Measurements from ENCODE around the gene TCF7L1.
"Not testable (repeated sequence)": the region's sequence is repeated elsewhere in the genome, so short reads cannot be mapped to it uniquely, and the experiment has no call there.

TCF7L1 gene

DNA sequence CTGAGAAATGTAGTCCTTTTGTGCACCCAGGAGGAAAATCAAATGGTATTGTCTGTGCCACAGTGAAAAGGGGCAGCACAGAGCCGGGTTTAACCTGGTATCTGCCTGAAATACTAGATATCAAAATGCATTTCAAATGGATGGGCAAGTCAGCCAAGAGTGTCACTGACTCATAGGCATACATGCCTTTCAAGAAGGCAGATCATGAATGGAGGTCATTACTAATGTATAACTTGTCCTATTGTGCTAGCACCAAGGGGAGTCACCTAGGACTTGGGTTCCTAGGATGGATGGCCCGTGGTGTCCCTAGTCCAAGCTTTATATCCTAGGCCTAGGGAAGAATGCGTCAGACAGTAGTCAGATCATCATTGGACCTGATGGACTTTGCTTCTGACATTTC is 49.9 kb downstream of the TCF7L1 start:
- DNase-seq (ENCODE audit: low spot score) = no peak

DNA sequence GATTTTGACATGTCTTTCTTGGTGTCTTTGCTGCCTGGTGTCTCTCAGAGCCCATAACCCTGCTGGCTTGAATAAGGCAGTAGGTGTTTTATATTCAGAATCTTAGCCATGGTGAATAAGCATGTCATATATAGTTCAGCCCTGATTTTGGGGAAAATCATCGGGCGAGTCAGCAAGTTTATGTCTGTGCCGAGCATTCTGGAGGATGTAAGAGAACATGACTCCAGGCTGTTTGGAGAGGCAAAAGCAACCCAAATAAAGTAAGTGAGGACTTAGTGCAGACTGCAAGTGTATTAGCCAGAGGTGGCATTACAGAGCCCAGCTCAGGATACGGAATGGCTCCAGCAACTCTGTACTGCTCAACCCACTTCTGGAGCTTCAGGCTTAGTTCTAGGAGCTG is 50.3 kb downstream of the TCF7L1 start:
- no peak for DNase-seq (ENCODE audit: low spot score)

DNA sequence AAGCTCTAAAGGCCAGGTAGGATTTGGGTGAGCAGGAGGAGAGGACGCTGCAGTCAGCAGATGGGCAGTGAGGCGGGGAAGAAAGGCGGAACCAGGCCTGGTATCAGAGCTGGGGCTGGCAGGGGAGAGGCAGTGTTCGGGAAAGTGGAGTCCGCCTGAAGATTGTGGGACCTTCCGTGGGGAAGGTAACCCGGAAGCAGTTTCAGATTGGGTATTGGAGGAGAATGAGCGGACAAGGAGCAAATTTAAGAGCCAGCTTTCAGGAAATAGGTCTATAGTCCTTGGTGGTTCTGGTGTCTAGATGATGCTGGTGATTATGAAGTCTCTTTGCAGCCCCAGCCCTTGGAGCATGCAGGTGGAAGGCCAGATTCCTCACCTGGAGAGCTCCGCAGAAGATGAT is 51.0 kb downstream of the TCF7L1 start:
- DNase-seq (ENCODE audit: low spot score) = no peak

DNA sequence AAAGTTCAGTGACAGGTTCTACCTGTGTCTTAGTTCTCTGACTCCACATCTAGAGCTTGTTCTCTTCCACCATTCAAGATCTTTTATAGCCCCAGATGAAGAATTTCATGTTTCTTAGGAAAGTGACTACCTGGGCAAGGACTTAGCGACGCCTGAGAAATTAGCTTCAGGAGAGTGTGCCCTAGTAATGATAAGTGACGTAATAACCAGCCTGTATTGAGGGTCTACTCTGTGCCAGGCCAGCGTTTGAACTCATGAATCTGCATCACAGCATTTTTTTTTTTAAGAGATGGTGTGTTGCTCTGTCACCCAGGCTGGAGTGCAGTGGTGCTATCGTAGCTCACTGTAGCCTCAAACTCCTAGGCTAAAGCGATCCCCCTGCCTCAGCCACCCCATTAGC is 51.8 kb downstream of the TCF7L1 start:
- no peak for DNase-seq (ENCODE audit: low spot score)

DNA sequence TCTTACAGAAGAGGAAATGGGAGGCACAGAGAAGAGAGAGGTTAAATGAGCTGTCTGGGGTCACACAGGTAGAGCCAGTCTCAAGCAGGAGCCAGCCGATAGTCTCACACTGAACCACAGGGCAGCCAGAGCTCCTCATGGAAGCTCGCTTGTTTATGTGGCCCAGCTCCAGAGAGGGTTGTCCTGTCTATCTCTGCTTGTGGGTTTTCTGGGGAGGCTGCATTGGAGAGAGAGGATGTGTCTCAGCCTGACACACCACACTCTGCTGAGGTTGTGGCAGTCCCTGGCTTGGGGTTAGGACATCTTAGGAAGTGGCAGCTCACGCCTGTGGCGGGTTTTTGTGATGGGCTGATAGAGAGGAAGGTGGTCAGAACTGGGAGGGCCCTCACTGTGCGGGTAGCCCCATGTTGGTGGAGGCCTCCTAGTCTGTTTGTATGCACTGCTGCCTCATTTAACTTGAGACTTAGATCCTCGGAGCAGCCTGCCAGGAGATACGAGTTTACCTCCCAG is 52.3 kb downstream of the TCF7L1 start:
- no peak for DNase-seq (ENCODE audit: low spot score)

DNA sequence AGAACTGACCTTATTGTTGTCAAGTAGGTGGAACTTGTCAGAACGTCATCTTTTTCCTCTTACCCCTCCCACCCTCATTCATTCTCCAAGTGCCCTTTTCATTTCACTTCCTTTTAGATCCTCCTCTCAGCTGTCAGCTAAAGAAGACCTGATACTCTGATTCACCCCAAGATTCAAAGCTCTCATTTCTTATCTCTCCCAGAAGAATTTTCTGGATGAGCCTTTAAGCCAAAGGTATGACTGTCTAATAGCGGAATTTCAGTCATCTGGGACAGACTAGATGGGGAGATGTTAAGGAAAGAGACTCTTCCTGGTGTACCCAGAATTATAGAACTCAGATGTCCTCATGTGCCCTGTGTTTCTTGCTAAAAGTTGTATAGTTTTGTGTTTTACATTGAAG is 53.9 kb downstream of the TCF7L1 start:
- DNase-seq (ENCODE audit: low spot score) = no peak

DNA sequence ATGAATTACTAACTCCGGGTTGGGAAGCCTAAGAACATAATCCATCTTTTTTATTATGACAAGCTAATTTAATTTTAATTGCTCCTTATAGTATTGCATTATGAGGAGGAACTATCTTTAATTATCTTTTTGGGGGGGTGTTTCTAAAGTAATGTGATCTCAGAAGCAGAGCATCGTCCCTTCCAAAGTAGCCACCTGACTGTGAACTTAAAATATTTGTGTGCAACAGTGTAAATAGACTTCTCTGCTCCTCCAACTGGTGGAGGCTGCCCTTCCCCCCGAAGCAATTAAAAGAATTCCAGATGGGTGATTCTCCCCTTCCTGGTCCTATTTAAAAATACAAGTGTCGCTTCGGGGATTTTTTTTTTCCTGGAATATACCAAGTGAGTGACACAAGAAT is 55.7 kb downstream of the TCF7L1 start:
- DNase-seq (ENCODE audit: low spot score) = no peak

DNA sequence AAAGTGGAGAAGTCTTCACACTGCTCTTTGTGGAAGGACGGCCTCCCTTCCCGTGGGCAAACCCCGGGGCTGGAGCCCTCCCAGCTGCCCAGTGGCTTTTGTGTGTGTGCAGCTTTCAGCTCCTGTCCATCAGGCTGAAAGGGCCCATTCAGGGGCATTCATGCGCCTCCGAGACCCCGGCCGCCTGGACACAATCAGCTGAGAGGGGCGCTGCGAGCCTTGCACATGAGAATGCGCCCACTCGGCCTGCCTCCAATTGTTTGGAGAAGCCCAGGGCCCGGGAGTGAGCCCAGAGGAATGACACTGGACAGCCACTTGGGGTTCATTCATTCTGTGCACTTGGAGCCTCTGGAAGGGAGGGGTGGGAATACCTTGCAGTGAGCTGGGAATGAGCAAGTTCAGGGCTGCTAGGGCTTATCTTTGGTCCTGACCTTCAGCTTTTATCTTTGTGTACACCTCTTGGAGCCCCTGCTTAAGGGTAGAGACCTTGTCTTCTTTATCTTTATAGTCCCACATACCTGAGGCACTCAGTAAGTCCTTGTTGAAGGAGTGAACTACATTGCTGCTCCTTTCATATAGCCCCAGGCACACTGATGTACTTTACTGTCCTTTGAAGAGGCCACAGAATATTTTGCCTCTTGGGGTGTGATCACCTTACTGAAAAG is 56.5 kb downstream of the TCF7L1 start:
- no peak for DNase-seq (ENCODE audit: low spot score)

DNA sequence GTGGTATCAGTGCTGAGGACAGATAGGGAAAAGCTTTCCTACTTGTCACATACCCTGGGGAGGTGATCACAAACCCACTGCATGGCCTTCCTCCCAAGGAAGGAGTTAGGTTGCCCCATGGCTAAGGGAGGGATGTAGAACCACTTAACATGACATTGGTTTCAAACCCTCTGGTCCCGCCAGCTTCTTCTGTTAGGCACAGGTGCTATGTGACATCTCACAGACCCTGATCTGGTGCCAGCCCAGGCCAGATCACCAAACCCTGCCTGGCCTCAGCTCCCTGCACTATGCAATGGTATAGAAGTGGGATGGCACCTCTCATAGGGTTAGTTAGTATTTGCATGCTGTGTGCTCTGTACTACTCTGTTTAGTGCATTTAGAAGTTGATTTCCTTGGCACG is 58.0 kb downstream of the TCF7L1 start:
- no peak for DNase-seq (ENCODE audit: low spot score)

DNA sequence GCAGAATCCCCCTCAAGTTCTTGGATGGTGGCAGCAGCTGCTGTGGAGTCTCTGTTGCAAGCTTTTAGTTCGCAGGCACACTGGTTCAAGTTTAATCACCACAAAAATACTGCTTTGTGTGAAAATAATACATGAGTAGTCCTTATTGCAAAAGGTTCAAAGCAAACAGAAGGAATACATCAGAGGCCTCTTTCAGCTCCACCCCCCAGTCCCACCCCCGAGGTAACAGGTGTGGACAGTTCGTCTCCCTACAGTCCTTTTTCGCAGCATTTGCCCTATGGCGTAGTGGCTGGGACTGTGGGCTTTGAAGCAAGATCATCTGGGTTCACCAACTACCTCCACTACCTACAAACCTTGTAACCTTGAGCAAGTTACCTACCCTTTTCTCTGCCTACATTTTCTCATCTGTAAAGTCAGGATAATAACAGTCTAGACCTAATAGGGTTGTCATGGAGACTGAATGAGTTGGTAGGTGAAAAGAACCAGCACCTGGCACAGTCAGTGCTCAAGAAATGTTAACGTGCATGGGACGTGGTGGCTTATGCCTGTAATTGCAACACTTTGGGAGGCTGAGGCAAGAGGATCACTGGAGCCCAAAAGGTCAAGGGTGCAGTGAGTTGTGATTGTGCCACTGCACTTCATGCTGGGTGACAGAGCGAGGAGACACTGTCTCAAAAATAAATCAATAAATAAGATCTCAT is 61.7 kb downstream of the TCF7L1 start:
- no peak for DNase-seq (ENCODE audit: low spot score)

DNA sequence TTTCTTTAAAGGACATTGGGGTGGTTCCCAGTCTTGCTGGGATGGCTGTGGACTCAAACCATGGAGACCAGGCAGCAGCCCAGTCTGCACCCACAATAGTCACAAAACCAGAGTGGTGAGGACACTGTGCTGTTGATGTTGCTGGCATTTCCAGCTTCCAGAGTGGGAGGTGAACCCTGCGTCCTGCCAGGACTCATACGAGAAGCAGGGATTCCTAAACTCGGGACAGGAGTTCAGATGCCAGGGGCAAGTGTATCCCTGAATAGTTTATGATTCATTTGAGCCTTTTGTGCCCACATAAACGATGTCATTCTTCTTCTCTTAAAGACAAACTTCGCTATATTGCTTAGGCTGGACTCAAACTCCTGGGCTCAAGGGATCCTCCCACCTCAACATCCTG is 62.8 kb downstream of the TCF7L1 start:
- DNase-seq (ENCODE audit: low spot score) = no peak

DNA sequence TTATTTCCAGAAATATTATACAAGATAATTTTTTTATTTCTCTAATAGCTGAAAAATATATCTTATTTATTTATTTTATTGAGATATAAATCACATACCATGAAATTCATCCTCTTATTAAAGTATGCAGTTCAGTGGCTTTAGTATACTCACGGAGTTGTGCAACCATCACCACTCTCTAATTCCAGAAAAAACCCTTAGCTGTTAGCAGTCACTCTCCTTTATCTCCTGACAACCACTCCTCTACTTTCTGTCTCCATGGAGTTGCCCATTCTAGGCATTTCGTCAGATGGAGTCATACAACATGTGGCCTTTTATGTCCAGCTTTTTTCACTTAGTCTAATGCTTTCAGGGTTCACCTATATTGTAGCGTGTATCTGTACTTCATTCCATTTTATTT is 66.5 kb downstream of the TCF7L1 start:
- DNase-seq (ENCODE audit: low spot score) = no peak

DNA sequence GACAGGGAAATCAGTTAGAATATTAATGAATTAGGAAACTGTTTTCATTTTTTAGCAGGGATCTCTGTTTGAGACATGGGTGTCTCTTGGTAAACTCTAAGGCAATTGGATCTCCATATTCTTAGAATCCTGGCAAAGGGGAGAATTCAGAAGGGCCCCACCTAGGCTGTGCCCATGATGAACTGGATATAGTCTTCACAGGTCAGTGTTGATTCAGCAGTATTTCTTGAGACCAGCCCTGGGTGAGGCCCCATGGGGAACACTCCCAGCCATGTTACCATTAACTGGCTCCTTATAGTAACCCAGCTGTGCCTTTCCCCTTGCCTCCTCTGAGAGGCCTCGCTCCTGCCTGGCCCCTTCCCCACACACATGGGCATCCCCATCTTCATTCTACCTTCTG is 76.7 kb downstream of the TCF7L1 start:
- DNase-seq (ENCODE audit: low spot score) = no peak

DNA sequence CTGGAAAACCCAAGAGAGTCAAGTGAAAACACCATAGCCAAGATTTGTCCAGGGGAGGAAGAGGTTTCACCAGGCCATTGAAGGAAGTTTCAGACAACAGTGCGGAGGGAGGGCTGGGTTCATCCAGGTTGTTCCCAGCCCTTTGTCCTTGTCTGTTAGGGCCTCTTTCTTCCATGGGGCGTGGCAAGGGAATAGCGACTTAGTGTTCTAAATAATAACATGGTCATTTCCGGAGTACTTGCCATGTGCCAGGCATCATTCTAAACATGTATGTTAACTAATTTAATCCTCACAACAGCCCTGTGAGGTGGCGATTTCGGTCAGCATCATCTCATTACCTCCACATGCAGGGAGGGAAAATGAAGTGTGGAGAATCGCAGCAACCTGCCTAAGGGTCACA is 77.3 kb downstream of the TCF7L1 start:
- DNase-seq (ENCODE audit: low spot score) = no peak

DNA sequence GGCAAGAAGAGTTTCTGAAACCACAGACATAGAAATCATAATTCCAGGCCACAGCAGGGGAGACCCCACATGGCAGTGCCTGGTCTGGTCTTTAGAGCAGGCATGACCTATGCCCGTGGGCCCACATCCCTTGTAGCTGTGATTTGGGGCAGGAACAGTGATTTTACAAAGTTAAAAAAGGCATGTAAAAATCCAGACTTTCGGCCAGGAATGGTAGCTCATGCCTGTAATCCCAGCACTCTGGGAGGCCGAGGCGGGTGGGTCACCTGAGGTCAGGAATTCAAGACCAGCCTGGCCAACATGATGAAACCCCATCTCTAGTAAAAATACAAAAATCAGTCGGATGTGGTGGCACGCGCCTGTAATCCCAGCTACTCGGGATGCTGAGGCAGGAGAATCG is 78.4 kb downstream of the TCF7L1 start:
- not testable (repeated sequence) for DNase-seq (ENCODE audit: low spot score)

DNA sequence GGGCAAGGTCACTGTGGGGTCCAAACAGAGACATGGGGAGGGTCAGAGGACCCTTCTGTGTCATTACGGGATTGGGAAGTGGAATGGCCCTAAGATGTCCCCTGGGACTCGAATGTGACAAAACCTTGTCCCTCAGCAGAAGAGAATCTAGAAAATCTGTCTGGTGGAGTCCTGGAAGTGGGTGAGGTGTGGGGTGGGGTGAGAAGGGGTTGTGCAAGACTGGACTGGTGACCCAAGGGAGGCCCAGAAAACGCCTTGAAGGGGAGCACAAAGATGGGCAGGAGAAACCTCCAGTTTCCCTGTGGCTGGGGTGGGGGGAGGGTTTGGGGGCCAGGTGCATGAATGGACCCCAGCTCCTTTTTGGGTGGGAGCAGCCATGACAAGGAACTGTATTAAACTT is 79.6 kb downstream of the TCF7L1 start:
- DNase-seq (ENCODE audit: low spot score) = no peak

DNA sequence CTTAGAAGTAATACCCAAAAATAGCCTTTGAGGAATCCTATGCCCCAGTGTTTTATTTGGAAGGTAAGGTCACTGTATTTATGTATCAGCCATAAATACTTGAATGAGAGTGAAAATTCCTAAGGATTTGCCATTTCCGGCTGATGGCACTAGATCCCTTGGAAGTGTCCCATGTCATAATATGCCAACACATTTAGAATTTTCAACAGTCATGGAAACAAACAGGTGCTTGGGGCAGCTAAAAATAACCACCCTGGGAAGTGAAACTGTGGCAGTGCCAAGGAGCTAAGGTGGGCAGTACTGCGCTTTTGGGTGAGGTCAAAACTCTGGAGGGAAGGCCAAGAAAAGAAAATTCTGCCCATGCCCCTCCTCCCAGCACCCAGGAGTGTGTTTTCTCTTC is 80.2 kb downstream of the TCF7L1 start:
- no peak for DNase-seq (ENCODE audit: low spot score)

DNA sequence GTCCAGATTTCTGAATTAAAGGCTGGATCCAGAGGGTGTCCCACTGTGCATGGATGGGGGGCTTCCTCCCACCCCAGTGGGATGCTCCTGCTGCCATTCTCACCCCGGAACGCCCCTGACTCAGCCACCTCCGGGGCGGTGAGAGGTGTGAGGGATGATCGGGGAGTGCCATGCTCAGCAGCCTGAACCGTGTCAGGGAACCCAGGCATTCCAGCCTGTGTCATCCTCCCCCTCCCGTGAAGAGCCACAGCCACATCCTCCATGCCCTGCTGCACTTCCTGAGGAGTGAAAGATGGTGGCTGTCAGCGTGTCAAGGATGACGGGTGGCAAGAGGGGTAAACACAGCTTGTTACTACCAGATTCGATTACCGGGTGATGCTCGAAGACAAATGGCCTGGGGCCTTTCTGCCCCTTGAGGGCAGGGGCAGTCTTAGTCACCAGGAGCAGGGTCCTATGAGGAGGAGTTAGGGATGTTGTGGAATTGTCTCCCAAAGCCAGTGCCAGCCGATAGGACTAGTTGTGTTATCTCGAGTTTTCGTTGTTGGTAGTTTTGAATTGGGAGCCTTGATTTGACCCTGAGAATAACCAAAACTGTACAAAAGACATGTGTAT is 80.8 kb downstream of the TCF7L1 start:
- DNase-seq (ENCODE audit: low spot score) = no peak

DNA sequence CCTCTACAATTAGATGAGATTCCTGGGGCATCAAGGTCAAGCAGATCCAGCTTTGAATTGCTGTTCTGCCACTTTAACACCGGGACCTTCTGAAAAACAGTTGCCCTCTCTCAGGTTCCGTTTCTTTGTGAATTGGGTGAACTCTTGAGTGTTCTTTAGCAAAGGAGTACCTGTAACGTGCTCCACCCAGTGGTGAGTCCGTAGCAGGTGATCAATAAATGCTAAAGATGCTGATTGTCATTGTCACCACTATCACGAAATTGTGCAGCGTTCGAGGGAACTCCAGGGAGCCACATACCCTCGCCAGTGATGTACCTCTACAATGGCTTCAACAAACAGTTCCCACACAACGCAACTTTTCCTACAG is 81.9 kb downstream of the TCF7L1 start:
- no peak for DNase-seq (ENCODE audit: low spot score)

DNA sequence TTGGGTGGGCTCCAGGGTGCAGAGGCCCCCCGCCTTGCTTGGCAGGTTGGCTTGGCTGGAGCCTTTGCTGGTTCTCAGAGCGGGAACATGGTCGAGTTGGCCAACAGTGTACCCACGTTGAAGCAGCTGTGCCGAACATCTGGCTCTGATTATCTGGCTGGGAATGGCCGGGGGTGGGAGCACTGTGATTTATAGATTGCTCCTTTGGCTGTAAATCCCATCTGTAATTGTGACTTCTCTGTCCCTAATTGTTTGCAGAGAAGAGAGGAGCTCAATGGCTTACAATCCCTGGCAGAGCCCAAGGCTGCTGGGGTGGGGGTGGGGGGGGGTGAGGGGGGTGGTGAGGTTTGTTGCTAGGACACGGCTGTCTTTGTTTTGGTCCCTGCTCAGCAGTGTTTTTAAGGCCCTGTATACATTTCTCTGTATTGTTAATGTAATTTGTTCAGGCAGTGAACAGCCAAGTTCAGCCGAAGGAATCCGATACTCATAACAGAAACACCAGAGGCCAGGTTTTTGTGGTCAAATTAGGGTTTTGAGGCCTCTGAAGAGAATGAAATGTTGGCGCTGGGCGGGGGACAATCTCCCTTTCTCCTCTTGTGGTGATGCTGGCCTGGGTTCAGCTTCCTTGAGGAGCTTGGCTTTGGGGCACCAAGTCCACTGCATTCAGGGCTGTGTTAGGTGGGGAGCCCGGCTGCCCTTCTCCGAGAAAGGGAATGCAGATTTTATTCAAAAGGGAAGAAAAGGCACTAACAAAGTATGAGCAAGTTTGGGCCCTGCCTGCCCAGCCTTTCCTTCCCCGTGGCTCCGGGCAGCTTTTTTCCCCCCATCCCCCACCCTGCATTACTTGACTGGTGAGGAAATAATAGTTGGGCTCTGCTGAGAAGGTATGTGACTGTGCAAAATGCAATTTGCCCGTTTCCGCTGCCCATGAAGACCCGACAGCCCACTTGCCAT is 82.5 kb downstream of the TCF7L1 start:
- peak; percentile 91 for DNase-seq (ENCODE audit: low spot score)

DNA sequence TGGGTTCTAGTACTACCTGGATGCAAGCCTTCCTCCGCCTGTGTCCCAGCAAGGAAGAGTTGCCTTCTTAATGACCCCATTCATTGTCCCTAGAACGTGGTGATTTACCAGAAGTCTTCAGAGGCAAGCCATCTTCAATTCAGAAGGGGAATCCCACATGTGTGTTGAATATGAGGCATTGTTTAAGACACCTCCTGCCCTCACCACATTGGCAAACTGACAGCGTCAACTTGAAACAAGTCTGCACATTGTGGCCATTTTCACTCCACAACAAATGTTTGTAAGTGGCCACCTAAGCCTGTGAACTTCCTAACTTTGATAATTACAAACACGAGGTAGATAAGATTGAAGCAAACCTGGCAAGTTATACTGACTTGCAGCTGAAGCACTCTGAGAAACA is 83.7 kb downstream of the TCF7L1 start:
- DNase-seq (ENCODE audit: low spot score) = no peak

DNA sequence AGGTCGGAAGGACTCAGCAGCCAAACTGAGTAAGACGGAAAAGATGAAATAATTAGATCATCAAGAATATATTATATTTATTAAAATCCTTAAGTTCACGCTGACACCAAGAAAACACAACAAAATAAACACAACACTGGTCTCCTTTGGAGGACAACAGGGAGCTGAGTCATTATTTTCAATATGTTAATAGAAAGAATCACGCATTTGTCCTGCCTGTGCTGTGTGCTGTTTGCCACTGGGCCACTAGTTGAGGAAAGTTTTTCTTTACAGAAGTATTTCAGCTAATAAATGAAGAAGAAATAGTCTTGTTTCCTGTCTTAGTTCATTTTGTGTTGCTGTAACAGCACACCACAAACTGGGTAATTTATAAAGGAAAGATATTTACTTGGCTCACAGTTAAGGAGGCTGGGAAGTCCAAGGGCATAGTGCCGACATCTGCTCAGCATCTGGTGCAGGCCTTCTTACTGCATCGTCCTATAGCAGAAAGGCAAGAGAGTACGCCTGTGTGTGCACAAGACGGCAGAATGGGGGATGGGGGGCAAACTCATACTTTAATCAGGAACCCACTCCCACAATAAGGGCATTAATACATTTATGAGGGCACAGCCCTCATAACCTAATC is 88.0 kb downstream of the TCF7L1 start:
- DNase-seq (ENCODE audit: low spot score) = no peak
